Lower lobe of right lung (tissue), 2 donors: ENCODE results near the gene TRIM8. TPM values are rescaled to one million over a fixed set of nuclear protein-coding genes. Genes with fewer than 3 reads are reported as not detected.

Experiments used
- ATAC-seq, 2 donors: fragments of 200-7000 bp; cut with Tn5 transposase; one replicate each; pipeline ENCODE4 v1.9.1; 2020 to 2022; ENCODE audit warnings: mild to moderate bottlenecking in 2 of 2, moderate library complexity in 2 of 2
- DNase-seq: peaks from one replicate; pipeline ENCODE4 v3.0.0-alpha.2; 2020
- H3K27ac ChIP-seq: fragments of 200-600 bp; one replicate; pipeline ENCODE4 v1.8.0; 2022
- H3K27me3 ChIP-seq: fragments of 200-600 bp; one replicate; pipeline ENCODE4 v1.8.0; 2022; ENCODE audit warnings: low read depth
- H3K36me3 ChIP-seq: fragments of 200-600 bp; one replicate; pipeline ENCODE4 v1.8.0; 2022; ENCODE audit warnings: mild to moderate bottlenecking
- H3K4me1 ChIP-seq: fragments of 200-600 bp; one replicate; pipeline ENCODE4 v1.8.0; 2022
- H3K4me3 ChIP-seq: fragments of 200-600 bp; one replicate; pipeline ENCODE4 v1.8.0; 2022; ENCODE audit warnings: mild to moderate bottlenecking
- H3K9me3 ChIP-seq: fragments of 200-600 bp; one replicate; pipeline ENCODE4 v1.8.0; 2022
- intact Hi-C: fragments of 100-400 bp; cut with DNase I; formaldehyde crosslinking; loops from one replicate; pipeline ENCODE4 v1.11.0; 2022
- total RNA-seq: library from RNA; stranded (reverse); fragmentation: NEBNext Ultra II Directional; extraction: Animal tissue kit (Norgen Biotek cat#: 25700); gene quantifications from one replicate; pipeline ENCODE4 v1.2.1, GENCODE V29; 2021
- TF ChIP-seq, protein P1 (sequence below): fragments of 200-600 bp; IDR thresholded peaks from one replicate; pipeline ENCODE4 v1.8.0; 2022; ENCODE audit warnings: antibody characterized with exemption, mild to moderate bottlenecking
- donor health status: DM: no; HTN: yes; CAD: no; lungs with severe emphysema.

The TRIM8 gene
- total RNA-seq, 1 donor from 2014 or later = 142 TPM

DNA sequence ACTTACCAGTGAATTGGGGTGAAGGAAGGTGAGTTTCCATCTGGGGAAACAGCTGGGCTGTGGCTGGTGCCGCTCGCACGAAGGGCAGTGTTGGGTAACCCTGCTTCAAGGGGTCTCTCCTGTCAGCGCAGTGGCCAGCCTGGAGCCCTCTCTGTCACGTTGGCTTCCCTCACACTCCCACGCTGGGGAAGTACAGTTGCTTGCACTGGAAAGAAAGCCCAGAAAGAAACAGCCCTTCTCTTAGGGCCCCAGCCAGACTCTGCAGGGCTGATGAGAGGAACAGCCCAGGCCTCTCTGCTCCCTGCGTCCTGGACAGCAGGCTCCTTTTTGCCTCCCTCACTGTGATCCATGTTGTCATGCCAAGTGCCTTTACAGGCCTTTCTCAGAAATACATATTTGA is 40.3 kb upstream of the TRIM8 start:
- H3K4me3 ChIP-seq = no peak overlapping the region
- peak; percentile 41 to 46 for ATAC-seq
- intact Hi-C loops = no loop called here
- H3K36me3 ChIP-seq = peaks cover 48% of the 10 kb centered on the region
- H3K9me3 ChIP-seq = no peaks in the 10 kb centered on the region
- H3K27ac ChIP-seq = peak overlapping the region; percentile 49
- no peak for DNase-seq
- TF ChIP-seq, protein P1, sequence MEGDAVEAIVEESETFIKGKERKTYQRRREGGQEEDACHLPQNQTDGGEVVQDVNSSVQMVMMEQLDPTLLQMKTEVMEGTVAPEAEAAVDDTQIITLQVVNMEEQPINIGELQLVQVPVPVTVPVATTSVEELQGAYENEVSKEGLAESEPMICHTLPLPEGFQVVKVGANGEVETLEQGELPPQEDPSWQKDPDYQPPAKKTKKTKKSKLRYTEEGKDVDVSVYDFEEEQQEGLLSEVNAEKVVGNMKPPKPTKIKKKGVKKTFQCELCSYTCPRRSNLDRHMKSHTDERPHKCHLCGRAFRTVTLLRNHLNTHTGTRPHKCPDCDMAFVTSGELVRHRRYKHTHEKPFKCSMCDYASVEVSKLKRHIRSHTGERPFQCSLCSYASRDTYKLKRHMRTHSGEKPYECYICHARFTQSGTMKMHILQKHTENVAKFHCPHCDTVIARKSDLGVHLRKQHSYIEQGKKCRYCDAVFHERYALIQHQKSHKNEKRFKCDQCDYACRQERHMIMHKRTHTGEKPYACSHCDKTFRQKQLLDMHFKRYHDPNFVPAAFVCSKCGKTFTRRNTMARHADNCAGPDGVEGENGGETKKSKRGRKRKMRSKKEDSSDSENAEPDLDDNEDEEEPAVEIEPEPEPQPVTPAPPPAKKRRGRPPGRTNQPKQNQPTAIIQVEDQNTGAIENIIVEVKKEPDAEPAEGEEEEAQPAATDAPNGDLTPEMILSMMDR = no peak
- H3K4me1 ChIP-seq = peaks cover 67% of the 10 kb centered on the region
- H3K27me3 ChIP-seq = no peaks in the 10 kb centered on the region

DNA sequence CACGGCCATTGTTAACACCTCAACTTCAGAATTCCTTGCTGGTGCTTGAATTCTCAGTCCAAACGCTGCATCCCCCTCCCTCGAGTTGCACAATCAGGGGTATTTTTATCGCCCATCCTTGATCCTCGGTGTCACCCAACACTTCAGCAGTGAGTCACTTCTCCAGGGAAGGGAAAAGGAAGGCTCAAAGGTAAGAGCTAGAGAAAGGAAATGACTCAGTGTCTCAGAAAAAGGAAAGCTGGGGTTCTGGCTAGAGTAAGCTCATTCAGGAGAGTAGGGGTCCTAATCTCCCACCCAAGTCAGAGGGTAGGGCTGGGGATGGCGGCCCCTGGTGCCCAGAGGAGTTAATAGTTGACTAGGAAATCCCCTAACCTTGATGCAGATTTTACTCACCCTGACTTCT is 39.8 kb upstream of the TRIM8 start:
- Histone ChIP-seq H3K27ac (peak overlapping the region; percentile 49), H3K4me1 (peaks cover 62% of the 10 kb centered on the region), H3K27me3 (no peaks in the 10 kb centered on the region), H3K9me3 (no peaks in the 10 kb centered on the region), H3K4me3 (no peak overlapping the region), H3K36me3 (peaks cover 43% of the 10 kb centered on the region)
- ATAC-seq (peak; percentile 22 to 42), DNase-seq (no peak)
- intact Hi-C loops = no loop called here
- TF ChIP-seq, protein P1 = no peak

DNA sequence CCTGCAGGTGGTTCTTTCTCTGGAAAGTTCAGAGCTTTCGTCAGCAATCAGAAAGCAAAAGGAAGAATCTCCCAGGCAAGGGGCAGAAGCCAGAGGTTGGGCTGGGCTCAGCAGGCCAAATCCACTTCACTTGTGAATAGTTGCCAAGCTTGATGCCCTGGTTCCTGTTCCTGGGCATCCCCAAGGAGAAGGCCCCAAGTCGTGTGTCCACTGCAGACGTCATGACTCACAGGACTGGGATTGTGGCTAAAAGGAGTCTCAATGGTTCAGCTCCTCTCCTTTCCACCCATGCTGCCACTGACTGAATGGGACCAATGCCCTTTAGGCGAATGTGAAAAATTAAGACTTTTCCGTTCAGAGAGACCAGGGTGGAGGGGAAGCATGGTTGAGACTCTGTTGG is 38.6 kb upstream of the TRIM8 start:
- Histone ChIP-seq H3K27me3 (no peaks in the 10 kb centered on the region), H3K27ac (no peak overlapping the region), H3K36me3 (peaks cover 33% of the 10 kb centered on the region), H3K4me3 (no peak overlapping the region), H3K9me3 (no peaks in the 10 kb centered on the region), H3K4me1 (peaks cover 50% of the 10 kb centered on the region)
- ATAC-seq (peak in 1 of 2 donors; percentile 55), DNase-seq (no peak)
- TF ChIP-seq, protein P1 = no peak
- intact Hi-C loops = no loop called here

DNA sequence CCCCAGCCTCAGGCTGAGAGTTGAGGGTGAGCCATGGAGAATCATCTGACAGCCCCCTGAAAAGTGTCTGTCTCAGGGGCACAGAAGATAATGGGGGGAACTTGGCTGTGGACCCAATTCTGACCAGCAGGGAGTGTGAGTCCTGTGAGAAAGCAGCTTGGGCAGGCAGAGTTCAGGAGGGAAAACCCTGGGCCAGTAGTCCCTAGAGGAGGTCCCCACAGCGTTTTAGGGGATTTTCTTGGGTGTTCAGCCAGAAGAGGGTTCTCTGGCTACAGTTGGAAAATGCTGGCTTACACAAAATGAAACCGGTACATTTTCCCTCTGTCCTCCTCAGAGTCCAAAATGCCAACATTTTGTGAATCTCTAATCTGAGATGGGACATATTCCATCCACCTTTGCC is 35.8 kb upstream of the TRIM8 start:
- no peaks in the 10 kb centered on the region for H3K9me3 ChIP-seq
- H3K4me3 ChIP-seq = no peak overlapping the region
- H3K4me1 ChIP-seq = peaks cover 47% of the 10 kb centered on the region
- no peaks in the 10 kb centered on the region for H3K27me3 ChIP-seq
- DNase-seq = no peak
- intact Hi-C loops = no loop called here
- no peak for ATAC-seq
- H3K36me3 ChIP-seq = peaks cover 15% of the 10 kb centered on the region
- TF ChIP-seq, protein P1 = no peak
- no peak overlapping the region for H3K27ac ChIP-seq

DNA sequence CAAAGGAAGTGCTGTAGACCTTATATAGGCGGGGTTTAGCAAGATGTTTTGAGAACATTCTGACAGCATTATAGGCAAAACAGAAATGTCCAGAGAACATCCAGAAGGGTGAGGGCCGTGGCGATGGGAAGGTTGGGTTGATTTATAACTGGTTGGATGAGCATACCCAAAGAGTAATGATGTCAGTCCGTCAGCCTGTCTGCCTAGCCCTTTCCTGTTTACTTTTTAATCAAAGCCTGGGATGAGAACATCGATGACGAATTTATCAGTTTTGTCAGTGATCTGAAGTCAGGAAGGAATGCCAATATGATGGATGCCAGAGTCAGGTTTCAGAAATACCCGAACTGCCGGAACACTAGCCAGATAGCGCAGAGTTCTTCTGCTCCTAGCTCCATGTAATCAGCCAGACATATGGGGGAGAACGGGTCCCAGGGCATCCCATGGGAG is 33.8 kb upstream of the TRIM8 start:
- TF ChIP-seq, protein P1 = no peak
- no peak for ATAC-seq
- Histone ChIP-seq H3K27me3 (no peaks in the 10 kb centered on the region), H3K4me3 (no peak overlapping the region), H3K27ac (no peak overlapping the region), H3K4me1 (peaks cover 46% of the 10 kb centered on the region), H3K9me3 (no peaks in the 10 kb centered on the region), H3K36me3 (peaks cover 6% of the 10 kb centered on the region)
- DNase-seq = no peak
- intact Hi-C loops = no loop called here
